GM21737 (cell line): ENCODE measurements around the gene ST6GALNAC3.

Experiments
- ATAC-seq: cut with Tn5 transposase; IDR thresholded peaks from one replicate; pipeline ENCODE4 v1.9.1; 2021; ENCODE audit warnings: mild to moderate bottlenecking, moderate library complexity; ENCODE audit not compliant: unreplicated experiment

The ST6GALNAC3 gene

DNA sequence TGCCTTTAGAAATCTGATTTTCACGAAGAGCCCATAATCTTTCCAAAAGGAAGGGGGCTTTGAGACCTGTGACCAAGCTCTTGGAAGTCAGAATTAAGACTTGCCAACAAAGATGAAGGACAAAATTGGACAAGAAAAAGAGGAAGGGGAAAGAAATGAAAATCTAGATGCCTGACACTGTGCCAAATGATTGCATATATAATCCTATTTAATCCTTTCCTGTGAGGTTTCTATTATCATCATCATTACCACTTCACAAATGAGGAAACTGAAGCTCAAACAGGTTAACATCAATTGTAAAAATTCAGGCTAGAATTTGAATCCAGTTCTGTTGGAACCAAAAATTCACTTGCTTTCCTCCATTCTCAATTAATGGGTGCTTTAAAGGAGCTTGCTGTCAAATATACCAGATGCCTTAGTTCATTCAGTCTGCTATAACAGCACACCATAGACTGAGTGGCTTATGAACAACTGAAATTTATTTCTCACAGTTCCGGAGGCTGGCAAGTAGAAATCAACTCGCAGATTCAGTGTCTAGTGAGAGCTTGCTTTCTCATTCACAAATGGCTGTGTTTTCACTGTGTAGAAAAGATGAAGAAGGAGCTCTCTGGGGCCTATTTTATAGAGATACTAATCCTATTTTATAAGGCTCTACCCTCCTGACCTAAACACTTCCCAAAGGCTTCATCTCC, 595.2 kb downstream of the ST6GALNAC3 start:
- ATAC-seq: no peak

- ATAC-seq: no peak
Measured at GRCh38 chr1:76674689-76675210, 600.2 kb downstream of the ST6GALNAC3 start.

GRCh38 chr1:76677416-76678405, 603.2 kb downstream of the ST6GALNAC3 start:
- ATAC-seq: no peak

- ATAC-seq: no peak
Measured at GRCh38 chr1:76679534-76680152, 605.1 kb downstream of the ST6GALNAC3 start.

GRCh38 chr1:76680651-76681050, 606.1 kb downstream of the ST6GALNAC3 start:
- no peak for ATAC-seq

DNA sequence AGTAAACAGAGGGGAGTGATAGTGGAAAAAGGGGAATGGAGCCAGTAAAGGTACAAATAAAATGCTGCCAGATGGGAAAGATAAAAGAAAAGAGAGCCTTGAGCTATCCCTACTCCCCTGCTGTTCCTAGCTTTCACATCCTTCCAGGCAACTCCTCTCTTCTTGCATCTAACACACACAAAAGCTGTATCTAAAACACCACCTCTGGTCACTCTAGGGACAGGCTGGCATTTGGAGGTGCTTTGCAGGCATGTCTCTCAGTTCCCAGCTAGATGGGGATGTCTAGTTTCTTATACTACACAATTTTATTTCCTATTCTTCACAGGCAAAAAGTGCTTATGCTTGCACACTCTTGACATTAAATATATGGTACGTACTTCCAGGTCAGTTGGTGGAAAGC, 607.6 kb downstream of the ST6GALNAC3 start:
- no peak for ATAC-seq
